CD1c-positive myeloid dendritic cell (primary cell): ENCODE data around the gene VAV1.

Experiments
- DNase-seq: peaks from one replicate; pipeline ENCODE4 v3.0.0-alpha.2; 2016; ENCODE audit errors: extremely low spot score

The VAV1 gene

GRCh38 chr19:6891761-6892385 is 119.4 kb downstream of the VAV1 start:
- peak; percentile 49 for DNase-seq

GRCh38 chr19:6894313-6894712 is 121.8 kb downstream of the VAV1 start:
- DNase-seq = no peak

- no peak for DNase-seq
These were observed 130.9 kb downstream of the VAV1 start for GRCh38 chr19:6903446-6903845.

GRCh38 chr19:6906559-6907060 is 134.1 kb downstream of the VAV1 start:
- DNase-seq = peak; percentile 27
